MM.1S (cell line): Measurements from ENCODE around the gene ING4.

Experiments
- EZH2 ChIP-seq: fragments of 300-600 bp; sonication (generic); optimal IDR thresholded peaks from 2 replicates; pipeline ENCODE3; 2017; ENCODE audit warnings: low read depth, mild to moderate bottlenecking, antibody characterized with exemption, low read length, mixed read lengths
- EZH2phosphoT487 ChIP-seq: fragments of 300-600 bp; sonication (generic); IDR thresholded peaks from 2 replicates; pipeline ENCODE4 v1.6.1; 2018; ENCODE audit warnings: antibody characterized with exemption, low read length
- TF ChIP-seq, protein P1 (sequence below): fragments of 300-600 bp; sonication (generic); IDR thresholded peaks from 2 replicates; pipeline ENCODE4 v1.5.1; 2016; ENCODE audit warnings: antibody characterized with exemption, low read length, mixed read lengths

DNA sequence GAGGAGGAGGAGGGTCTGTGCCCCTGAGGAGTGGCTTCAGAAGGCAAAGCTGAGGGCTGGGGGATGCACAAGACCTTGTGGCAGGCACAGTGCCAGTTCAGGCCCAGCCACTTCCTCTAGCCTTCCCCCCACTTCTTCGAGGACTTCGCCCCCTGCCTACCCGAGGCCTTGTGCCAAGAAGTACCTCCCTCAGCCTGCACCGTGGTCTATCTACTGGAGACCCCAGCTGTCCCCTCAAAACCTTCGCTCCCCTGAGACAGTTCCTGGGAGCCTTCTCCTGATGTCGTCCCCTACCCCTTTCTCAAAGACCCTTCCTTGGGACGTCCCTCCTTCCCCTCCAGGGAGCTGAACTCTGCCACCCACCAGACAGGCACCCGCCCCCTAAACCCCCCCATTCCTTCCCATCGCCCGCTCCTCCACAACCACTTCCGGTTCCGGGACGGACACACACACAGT is 25.7 kb upstream of the ING4 start:
- TF ChIP-seq EZH2 (no peak), EZH2phosphoT487 (no peak)
- TF ChIP-seq, protein P1, sequence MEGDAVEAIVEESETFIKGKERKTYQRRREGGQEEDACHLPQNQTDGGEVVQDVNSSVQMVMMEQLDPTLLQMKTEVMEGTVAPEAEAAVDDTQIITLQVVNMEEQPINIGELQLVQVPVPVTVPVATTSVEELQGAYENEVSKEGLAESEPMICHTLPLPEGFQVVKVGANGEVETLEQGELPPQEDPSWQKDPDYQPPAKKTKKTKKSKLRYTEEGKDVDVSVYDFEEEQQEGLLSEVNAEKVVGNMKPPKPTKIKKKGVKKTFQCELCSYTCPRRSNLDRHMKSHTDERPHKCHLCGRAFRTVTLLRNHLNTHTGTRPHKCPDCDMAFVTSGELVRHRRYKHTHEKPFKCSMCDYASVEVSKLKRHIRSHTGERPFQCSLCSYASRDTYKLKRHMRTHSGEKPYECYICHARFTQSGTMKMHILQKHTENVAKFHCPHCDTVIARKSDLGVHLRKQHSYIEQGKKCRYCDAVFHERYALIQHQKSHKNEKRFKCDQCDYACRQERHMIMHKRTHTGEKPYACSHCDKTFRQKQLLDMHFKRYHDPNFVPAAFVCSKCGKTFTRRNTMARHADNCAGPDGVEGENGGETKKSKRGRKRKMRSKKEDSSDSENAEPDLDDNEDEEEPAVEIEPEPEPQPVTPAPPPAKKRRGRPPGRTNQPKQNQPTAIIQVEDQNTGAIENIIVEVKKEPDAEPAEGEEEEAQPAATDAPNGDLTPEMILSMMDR = no peak
